GM12878 (cell line): ENCODE results near the gene NYAP1. TPM values are rescaled to one million over a fixed set of nuclear protein-coding genes. Genes with fewer than 3 reads are reported as not detected.

ENCODE experiments used
- ATF2 ChIP-seq: IDR thresholded peaks from 2 replicates; pipeline ENCODE4 v1.6.1; 2012; ENCODE audit warnings: low read length, inconsistent platforms
- ATF3 ChIP-seq: IDR thresholded peaks from 2 replicates; pipeline ENCODE4 v1.6.1; 2011; ENCODE audit warnings: low read depth, mild to moderate bottlenecking, low read length, moderate library complexity, borderline replicate concordance; ENCODE audit errors: extremely low read depth
- BACH1 ChIP-seq: fragments of 450-650 bp; IDR thresholded peaks from 2 replicates; pipeline ENCODE4 v1.6.1; 2017; ENCODE audit warnings: mild to moderate bottlenecking, borderline replicate concordance
- CBX5 ChIP-seq: sonication (generic); IDR thresholded peaks from 2 replicates; pipeline ENCODE4 v1.6.1; 2016; ENCODE audit warnings: low read depth, moderate library complexity, mild to moderate bottlenecking, inconsistent platforms
- CREM ChIP-seq: IDR thresholded peaks from 2 replicates; pipeline ENCODE4 v1.6.1; 2014; ENCODE audit warnings: antibody characterized with exemption, low read depth
- ELK1 ChIP-seq: IDR thresholded peaks from 2 replicates; pipeline ENCODE4 v1.6.1; 2012; ENCODE audit warnings: low read depth, low read length, improper control_type of control experiment
- KLF5 ChIP-seq: fragments of 450-650 bp; IDR thresholded peaks from 2 replicates; pipeline ENCODE4 v1.6.1; 2014; ENCODE audit warnings: mild to moderate bottlenecking; ENCODE audit not compliant: partially characterized antibody
- MYC ChIP-seq: IDR thresholded peaks from 2 replicates; pipeline ENCODE4 v1.6.1; 2011; ENCODE audit warnings: mild to moderate bottlenecking, low read length, moderate library complexity, inconsistent platforms; ENCODE audit not compliant: insufficient read depth, insufficient replicate concordance, insufficient read length, severe bottlenecking
- NFIC ChIP-seq: IDR thresholded peaks from 2 replicates; pipeline ENCODE4 v1.6.1; 2012; ENCODE audit warnings: low read depth, mild to moderate bottlenecking, inconsistent platforms, low read length, moderate library complexity
- NFXL1 ChIP-seq: fragments of 450-650 bp; IDR thresholded peaks from 2 replicates; pipeline ENCODE4 v1.6.1; 2017; ENCODE audit warnings: antibody characterized with exemption, mild to moderate bottlenecking, borderline replicate concordance
- NKRF ChIP-seq: fragments of 450-650 bp; conservative IDR thresholded peaks from 2 replicates; pipeline ENCODE4 v1.6.1; 2017; ENCODE audit warnings: mild to moderate bottlenecking, moderate library complexity
- RELB ChIP-seq: fragments of 450-650 bp; IDR thresholded peaks from 2 replicates; pipeline ENCODE4 v1.6.1; 2017; ENCODE audit warnings: low read depth, mild to moderate bottlenecking, moderate library complexity
- REST ChIP-seq: IDR thresholded peaks from 2 replicates; pipeline ENCODE4 v1.6.1; 2012; ENCODE audit warnings: mild to moderate bottlenecking, low read depth, low read length
- SIN3A ChIP-seq: IDR thresholded peaks from 2 replicates; pipeline ENCODE4 v1.6.1; 2012; ENCODE audit warnings: low read depth, low read length, improper control_type of control experiment
- SMARCA5 ChIP-seq: fragments of 450-650 bp; IDR thresholded peaks from 2 replicates; pipeline ENCODE4 v1.6.1; 2017; ENCODE audit warnings: mild to moderate bottlenecking
- SUZ12 ChIP-seq: fragments of 200-600 bp; sonication (generic); IDR thresholded peaks from one replicate; pipeline ENCODE4 v1.6.1; 2018; ENCODE audit warnings: antibody characterized with exemption, mild to moderate bottlenecking; ENCODE audit not compliant: unreplicated experiment
- TARDBP ChIP-seq: IDR thresholded peaks from 2 replicates; pipeline ENCODE4 v1.6.1; 2016; ENCODE audit warnings: borderline replicate concordance
- WRNIP1 ChIP-seq: IDR thresholded peaks from 2 replicates; pipeline ENCODE4 v1.6.1; 2011; ENCODE audit warnings: low read depth, low read length, improper control_type of control experiment, borderline replicate concordance
- ZNF217 ChIP-seq: fragments of 450-650 bp; IDR thresholded peaks from 2 replicates; pipeline ENCODE4 v1.6.1; 2017; ENCODE audit warnings: antibody characterized with exemption, mild to moderate bottlenecking
- ZNF24 ChIP-seq: fragments of 450-650 bp; IDR thresholded peaks from 2 replicates; pipeline ENCODE4 v1.6.1; 2017; ENCODE audit warnings: antibody characterized with exemption, mild to moderate bottlenecking
- polyA plus RNA-seq, 11 experiments: library from polyadenylated mRNA; depleted of rRNA in 4 of 11; unstranded in 6 of 11; stranded (reverse) in 5 of 11; fragments of >200 nt; fragmentation: Nextera tagmentation in 4 of 11; fragmentation: Illumina TruSeq in 1 of 11; extraction: Ambion mirVana in 4 of 11; extraction: Trizol in 1 of 11; gene quantifications; 1 replicate in 1 of 11; 2 replicates in 10 of 11; pipeline versions ENCODE4 v1.2.1 to v1.2.3, GENCODE V29; 2011 to 2016; ENCODE audit warnings: inconsistent platforms in 2 of 11, missing spikeins in 2 of 11, low read depth in 1 of 11
- total RNA-seq, 4 experiments: library from RNA; depleted of rRNA in 3 of 4; stranded (reverse); fragments of >200 nt in 3 of 4; fragmentation: Illumina TruSeq in 1 of 4; extraction: Trizol in 1 of 4; gene quantifications; 2 replicates each; pipeline versions ENCODE4 v1.2.1 to v1.2.3, GENCODE V29; 2013 to 2021

The NYAP1 gene
- total and polyA plus RNA-seq, 10 of the 15 experiments (the other 5 are each of a cell fraction or from before 2014, with no cell fraction given), result 0.04 to 0.28 (median 0.11) TPM; not detected in 6

GRCh38 chr7:100483090-100483721, 521 bp upstream of the NYAP1 start (continued):
- no peak for TF ChIP-seq ELK1
- TF ChIP-seq NFIC, result no peak
- TF ChIP-seq ATF3, result no peak
- TF ChIP-seq CBX5, result 0 out of 2 replicates have a peak, but pooled peaks have one; percentile 52
- TF ChIP-seq BACH1, result peak; percentile 65; the same call in 1 of the 2 replicates
- no peak for TF ChIP-seq TARDBP
- peak; percentile 88 for TF ChIP-seq ZNF217
- no peak for TF ChIP-seq RELB
- TF ChIP-seq SIN3A, result 0 out of 2 replicates have a peak, but pooled peaks have one; percentile 32
- TF ChIP-seq CREM, result no peak
- peak; percentile 98 for TF ChIP-seq SMARCA5
- peak; percentile 44 for TF ChIP-seq KLF5
- no peak for TF ChIP-seq REST
- peak; percentile 63; the same call in 1 of the 2 replicates for TF ChIP-seq NFXL1
- no peak for TF ChIP-seq WRNIP1
- TF ChIP-seq NKRF, result peak; percentile 73
- no peak for TF ChIP-seq MYC
- TF ChIP-seq ATF2, result no peak
- TF ChIP-seq SUZ12, result no peak
- 0 out of 2 replicates have a peak, but pooled peaks have one; percentile 56 for TF ChIP-seq ZNF24
